IPS-11a (cell line): Measurements from ENCODE around the gene S100A3.
"Not testable (repeated sequence)": the region's sequence is repeated elsewhere in the genome, so short reads cannot be mapped to it uniquely, and the experiment has no call there.

Experiments
- H3K4me3 ChIP-seq: one replicate; pipeline ENCODE4 v1.5.1; 2013; ENCODE audit warnings: low read depth, low read length, control low read depth

S100A3 gene

GRCh38 chr1:153536012-153536670 is 12.9 kb downstream of the S100A3 start:
- H3K4me3 ChIP-seq, result peak overlapping the region; percentile 49

GRCh38 chr1:153535242-153536011 is 13.6 kb downstream of the S100A3 start, which contains the start of gene S100A6:
S100A6 (minus strand) TSS chr1:153535991; CDS start chr1:153535339, 652 bp downstream.
- H3K4me3 ChIP-seq, result peak within 1 kb of the TSS; percentile 49

- H3K4me3 ChIP-seq, result no peak overlapping the region
Observed at GRCh38 chr1:153534925-153535241, 14.2 kb downstream of the S100A3 start.

- no peak overlapping the region for H3K4me3 ChIP-seq
Observed at GRCh38 chr1:153534226-153534924, 14.7 kb downstream of the S100A3 start.

- no peak overlapping the region for H3K4me3 ChIP-seq
Observed at GRCh38 chr1:153533689-153534201, 15.3 kb downstream of the S100A3 start.

GRCh38 chr1:153532769-153533599 is 16.1 kb downstream of the S100A3 start:
- peak overlapping the region; percentile 6 for H3K4me3 ChIP-seq

GRCh38 chr1:153532181-153532580 is 16.9 kb downstream of the S100A3 start:
- no peak overlapping the region for H3K4me3 ChIP-seq

GRCh38 chr1:153531638-153532037 is 17.4 kb downstream of the S100A3 start:
- no peak overlapping the region for H3K4me3 ChIP-seq

- H3K4me3 ChIP-seq, result no peak overlapping the region
Observed at GRCh38 chr1:153527683-153528040, 21.4 kb downstream of the S100A3 start.

- no peak overlapping the region for H3K4me3 ChIP-seq
Observed at GRCh38 chr1:153527023-153527682, 21.9 kb downstream of the S100A3 start.

- no peak overlapping the region for H3K4me3 ChIP-seq
Observed at GRCh38 chr1:153526132-153526543, 22.9 kb downstream of the S100A3 start.

- no peak overlapping the region for H3K4me3 ChIP-seq
Observed at GRCh38 chr1:153525088-153525728, 23.9 kb downstream of the S100A3 start.

- H3K4me3 ChIP-seq, result not testable (repeated sequence)
Observed at GRCh38 chr1:153522353-153523048, 26.6 kb downstream of the S100A3 start.

GRCh38 chr1:153521808-153522207 is 27.2 kb downstream of the S100A3 start:
- not testable (repeated sequence) for H3K4me3 ChIP-seq

- no peak overlapping the region for H3K4me3 ChIP-seq
Observed at GRCh38 chr1:153520818-153521476, 28.1 kb downstream of the S100A3 start.

- H3K4me3 ChIP-seq, result not testable (repeated sequence)
Observed at GRCh38 chr1:153520137-153520691, 28.8 kb downstream of the S100A3 start.

- no peak overlapping the region for H3K4me3 ChIP-seq
Observed at GRCh38 chr1:153519242-153519641, 29.8 kb downstream of the S100A3 start.
